Stomach (tissue), 9 donors: Measurements from ENCODE around the gene PLXNA1. TPM values are rescaled to one million over a fixed set of nuclear protein-coding genes. Genes with fewer than 3 reads are reported as not detected.

Experiments used
- DNase-seq, 2 donors: peaks; one replicate each; pipeline versions ENCODE4 v3.0.0 to v3.0.0-alpha.2; 2013 to 2019
- H3K27ac ChIP-seq, 5 donors: fragments of 200-600 bp in 4 of 5; sonication (generic) in 4 of 5; one replicate each; pipeline ENCODE4 v1.5.1; 2013 to 2019; ENCODE audit warnings: mild to moderate bottlenecking in 1 of 5, moderate library complexity in 1 of 5
- H3K27me3 ChIP-seq, 3 donors: fragments of 200-600 bp; sonication (generic); one replicate each; pipeline ENCODE4 v1.5.1; 2017 to 2019; ENCODE audit warnings: mixed run types in 1 of 3
- H3K36me3 ChIP-seq, 4 donors: fragments of 200-600 bp; sonication (generic); 1 replicate in 3 of 4; 2 replicates in 1 of 4; pipeline ENCODE4 v1.5.1; 2016 to 2019
- H3K4me1 ChIP-seq, 4 donors: fragments of 200-600 bp; sonication (generic); one replicate each; pipeline ENCODE4 v1.5.1; 2016 to 2019
- H3K4me3 ChIP-seq, 4 donors: fragments of 200-600 bp; sonication (generic) in 3 of 4; one replicate each; pipeline ENCODE4 v1.5.1; 2016 to 2019; ENCODE audit warnings: mild to moderate bottlenecking in 1 of 4
- H3K9me3 ChIP-seq, 4 donors: fragments of 200-600 bp; sonication (generic); one replicate each; pipeline ENCODE4 v1.5.1; 2016 to 2019
- EP300 ChIP-seq: sonication (generic); formaldehyde crosslinking; IDR thresholded peaks from one replicate; pipeline ENCODE4 v1.6.1; 2017; ENCODE audit warnings: antibody characterized with exemption
- POLR2A ChIP-seq, 4 donors: fragments of 450-650 bp; IDR thresholded peaks; one replicate each; pipeline ENCODE4 v1.6.1; 2016; ENCODE audit warnings: antibody characterized with exemption in 4 of 4, control low read depth in 2 of 4, mild to moderate bottlenecking in 1 of 4, moderate library complexity in 1 of 4
- POLR2AphosphoS5 ChIP-seq, 3 donors: sonication (generic); formaldehyde crosslinking; IDR thresholded peaks; one replicate each; pipeline ENCODE4 v1.6.1; 2016; ENCODE audit warnings: antibody characterized with exemption in 3 of 3
- WGBS, 5 donors: extraction: QIAGEN DNeasy Blood & Tissue Kit in 3 of 5; methylation state at CpG; one replicate each; pipeline versions ENCODE4 v1.1.5 to v1.1.7; 2013 to 2018; 5-methylcytosine and 5-hydroxymethylcytosine counted together
- intact Hi-C: fragments of 100-400 bp; cut with DNase I; formaldehyde crosslinking; loops from one replicate; pipeline ENCODE4 v1.15.1; 2023; ENCODE audit warnings: low total_unique reads
- polyA plus RNA-seq, 3 donors: library from polyadenylated mRNA; stranded (reverse); fragments of 200-250 nt; gene quantifications; one replicate each; pipeline ENCODE4 v1.2.3, GENCODE V29; 2013
- total RNA-seq, 5 donors: library from RNA; depleted of rRNA; stranded (reverse); fragments of >200 nt; gene quantifications; one replicate each; pipeline versions ENCODE4 v1.1.0 to v1.2.3, GENCODE V29; 2014 to 2016
- TF ChIP-seq, protein P1 (sequence below), 7 experiments: fragments of 450-650 bp in 4 of 7; fragments of 200-600 bp in 3 of 7; sonication (generic) in 3 of 7; IDR thresholded peaks; one replicate each; pipeline ENCODE4 v1.5.1; 2016 to 2019; ENCODE audit warnings: antibody characterized with exemption in 7 of 7, control low read depth in 2 of 7, mild to moderate bottlenecking in 1 of 7
- donor health status: healthy with polysubstance abuse.
- donor health status: Bipolar disorder and iron deficiency.
- donor health status: healthy.

PLXNA1 gene
- total and polyA plus RNA-seq, 8 donors: 0.92 to 54.7 (median 13.9) TPM

DNA sequence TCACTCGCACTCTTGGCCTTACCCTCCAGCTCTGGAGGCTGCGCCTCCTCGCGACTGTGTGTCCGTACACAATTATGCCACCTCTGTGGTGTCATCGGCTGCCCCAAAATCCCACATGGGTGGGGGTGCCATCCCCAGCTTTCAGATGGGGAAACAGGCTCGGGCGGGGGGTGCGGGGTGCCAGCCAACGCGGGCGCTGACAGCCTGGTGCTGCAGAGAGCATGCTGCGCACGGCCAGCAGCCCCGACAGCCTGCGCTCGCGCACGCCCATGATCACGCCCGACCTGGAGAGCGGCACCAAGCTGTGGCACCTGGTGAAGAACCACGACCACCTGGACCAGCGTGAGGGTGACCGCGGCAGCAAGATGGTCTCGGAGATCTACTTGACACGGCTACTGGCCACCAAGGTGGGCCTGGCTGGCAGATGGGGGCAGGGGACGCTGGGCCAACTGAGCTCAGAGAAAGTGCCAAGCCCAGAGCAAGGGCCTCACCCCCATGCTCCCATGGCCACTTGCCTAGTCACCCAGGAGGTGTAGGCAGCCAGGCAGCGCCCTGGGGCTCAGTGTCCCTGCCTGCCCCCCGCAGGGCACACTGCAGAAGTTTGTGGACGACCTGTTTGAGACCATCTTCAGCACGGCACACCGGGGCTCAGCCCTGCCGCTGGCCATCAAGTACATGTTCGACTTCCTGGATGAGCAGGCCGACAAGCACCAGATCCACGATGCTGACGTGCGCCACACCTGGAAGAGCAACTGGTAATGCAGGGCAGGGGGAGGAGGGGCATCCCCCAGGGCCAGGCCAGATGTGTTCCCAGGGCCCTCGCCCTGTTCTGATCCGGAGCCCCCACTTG lies 47.0 kb downstream of the PLXNA1 start:
- no peak for TF ChIP-seq POLR2A (IDR thresholded peaks at IDR 0.05)
- no peak for TF ChIP-seq POLR2AphosphoS5 (IDR thresholded peaks at IDR 0.05)
- TF ChIP-seq, protein P1, sequence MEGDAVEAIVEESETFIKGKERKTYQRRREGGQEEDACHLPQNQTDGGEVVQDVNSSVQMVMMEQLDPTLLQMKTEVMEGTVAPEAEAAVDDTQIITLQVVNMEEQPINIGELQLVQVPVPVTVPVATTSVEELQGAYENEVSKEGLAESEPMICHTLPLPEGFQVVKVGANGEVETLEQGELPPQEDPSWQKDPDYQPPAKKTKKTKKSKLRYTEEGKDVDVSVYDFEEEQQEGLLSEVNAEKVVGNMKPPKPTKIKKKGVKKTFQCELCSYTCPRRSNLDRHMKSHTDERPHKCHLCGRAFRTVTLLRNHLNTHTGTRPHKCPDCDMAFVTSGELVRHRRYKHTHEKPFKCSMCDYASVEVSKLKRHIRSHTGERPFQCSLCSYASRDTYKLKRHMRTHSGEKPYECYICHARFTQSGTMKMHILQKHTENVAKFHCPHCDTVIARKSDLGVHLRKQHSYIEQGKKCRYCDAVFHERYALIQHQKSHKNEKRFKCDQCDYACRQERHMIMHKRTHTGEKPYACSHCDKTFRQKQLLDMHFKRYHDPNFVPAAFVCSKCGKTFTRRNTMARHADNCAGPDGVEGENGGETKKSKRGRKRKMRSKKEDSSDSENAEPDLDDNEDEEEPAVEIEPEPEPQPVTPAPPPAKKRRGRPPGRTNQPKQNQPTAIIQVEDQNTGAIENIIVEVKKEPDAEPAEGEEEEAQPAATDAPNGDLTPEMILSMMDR (IDR thresholded peaks at IDR 0.05): no peak
- no peak for TF ChIP-seq EP300
- H3K9me3 ChIP-seq: no peaks in the 10 kb centered on the region
- H3K27me3 ChIP-seq: no peaks in the 10 kb centered on the region
- DNase-seq: no peak
- WGBS, 5 donors: 89 to 96% (median 95%) methylated on average over 29 to 42 of the region's 42 CpGs
- H3K4me1 ChIP-seq: peaks cover 0 to 4% (median 0%) of the 10 kb centered on the region in 4 donors
- intact Hi-C loops: no loop called here
- H3K4me3 ChIP-seq: no peak overlapping the region
- no peak overlapping the region for H3K27ac ChIP-seq
- H3K36me3 ChIP-seq: peaks cover 41 to 99% (median 90%) of the 10 kb centered on the region in 4 donors

DNA sequence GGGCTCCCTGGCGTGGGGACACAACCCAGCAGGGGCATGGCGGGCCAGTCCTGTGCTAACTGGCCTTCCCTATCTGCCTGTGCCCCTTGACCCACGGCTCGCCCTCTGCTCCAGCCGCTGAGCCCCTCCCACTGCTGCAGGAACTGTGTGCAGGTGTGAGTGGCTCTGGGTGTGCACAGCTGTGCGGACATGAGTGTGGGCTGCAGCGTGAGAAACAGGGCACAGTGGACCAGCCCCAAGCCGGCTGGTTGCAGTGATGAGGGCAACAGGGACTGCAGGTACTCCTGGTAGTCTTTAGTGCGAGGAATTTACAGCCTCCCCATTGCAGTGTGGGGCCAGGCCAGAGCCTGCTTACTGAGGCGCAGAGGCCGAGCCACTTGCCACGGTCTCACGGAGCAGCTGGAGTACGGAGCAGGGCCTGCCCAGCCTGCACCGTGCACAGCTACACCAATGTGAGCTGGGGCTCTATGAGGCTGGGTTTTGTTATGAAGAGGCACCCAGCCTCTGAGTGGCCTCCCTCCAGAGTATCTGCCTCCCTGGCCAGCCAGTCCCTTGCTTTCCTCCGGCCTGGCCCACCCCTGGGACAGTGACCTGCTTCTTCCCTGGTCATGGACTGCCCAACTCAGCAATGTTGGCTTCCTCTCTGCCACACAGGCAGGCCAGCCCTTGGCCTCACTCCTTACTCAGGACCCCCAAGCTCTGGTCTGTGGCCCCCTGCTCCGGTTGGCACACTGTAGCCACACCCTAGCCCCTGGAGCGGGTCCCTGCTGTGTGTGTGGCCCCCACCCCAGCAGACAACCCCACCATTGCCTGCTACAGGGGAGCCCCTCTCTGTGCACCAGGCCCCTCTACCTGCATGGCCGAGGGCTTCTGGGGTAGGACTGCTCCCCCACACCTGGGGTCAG lies 47.8 kb downstream of the PLXNA1 start:
- Histone ChIP-seq H3K27me3 (no peaks in the 10 kb centered on the region), H3K9me3 (no peaks in the 10 kb centered on the region), H3K36me3 (peaks cover 41 to 90% (median 87%) of the 10 kb centered on the region in 4 donors), H3K27ac (no peak overlapping the region), H3K4me1 (peaks cover 0 to 11% (median 5%) of the 10 kb centered on the region in 4 donors), H3K4me3 (no peak overlapping the region)
- no peak for TF ChIP-seq EP300
- intact Hi-C loops: no loop called here
- DNase-seq: no peak
- WGBS, 5 donors: 87 to 95% (median 91%) methylated on average over 13 to 19 of the region's 19 CpGs

DNA sequence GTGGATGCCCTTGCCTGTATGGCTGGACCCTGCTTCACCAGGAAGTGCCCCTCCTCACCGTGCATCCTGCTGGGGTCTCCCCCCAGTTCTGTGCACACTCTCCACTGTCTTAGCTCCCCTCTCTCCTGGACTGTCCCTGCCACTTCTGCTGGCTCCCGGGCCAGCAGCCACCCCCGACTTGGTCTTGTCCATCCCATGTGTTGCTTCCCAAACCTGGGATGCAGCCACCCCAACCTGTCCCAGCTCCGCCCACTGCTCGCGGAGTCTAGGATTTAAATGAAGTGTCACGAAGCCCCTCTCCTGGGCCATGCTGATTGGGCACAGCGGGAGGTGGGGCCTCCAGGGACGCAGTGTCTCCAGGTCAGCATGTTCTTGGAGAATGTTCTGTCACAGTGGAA lies 48.5 kb downstream of the PLXNA1 start:
- 91 to 95% (median 94%) methylated on average over 8 to 9 of the region's 9 CpGs; no CpG with 5 or more reads in 1 of the 5 donors for WGBS, 5 donors
- Histone ChIP-seq H3K4me1 (peaks cover 2 to 17% (median 8%) of the 10 kb centered on the region in 4 donors), H3K27ac (no peak overlapping the region), H3K9me3 (no peaks in the 10 kb centered on the region), H3K36me3 (peaks cover 40 to 85% (median 84%) of the 10 kb centered on the region in 4 donors), H3K27me3 (no peaks in the 10 kb centered on the region), H3K4me3 (no peak overlapping the region)
- TF ChIP-seq POLR2A (IDR thresholded peaks at IDR 0.05): no peak
- intact Hi-C loops: no loop called here
- no peak for DNase-seq

DNA sequence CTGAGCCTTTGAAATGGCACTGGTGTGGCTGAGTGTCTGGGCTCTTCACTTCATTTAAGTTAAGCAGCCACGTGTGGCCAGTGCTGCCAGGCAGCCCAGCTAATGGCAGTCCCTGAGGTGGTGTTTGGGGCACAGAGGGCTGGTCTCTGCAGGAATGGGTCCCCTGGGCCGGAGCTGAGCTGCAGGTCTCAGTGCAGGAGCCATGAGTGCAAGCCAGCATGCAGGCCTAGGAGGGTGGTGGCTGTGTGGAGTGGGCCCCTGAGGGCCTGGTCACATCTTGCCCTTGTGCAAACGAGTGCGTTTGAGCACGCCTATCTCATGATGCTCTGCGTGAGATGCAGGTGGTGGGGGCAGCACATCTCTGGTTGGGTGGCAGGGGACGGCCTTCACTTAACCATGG lies 48.9 kb downstream of the PLXNA1 start:
- DNase-seq: no peak
- 77 to 96% (median 94%) methylated on average over 4 to 7 of the region's 7 CpGs for WGBS, 5 donors
- Histone ChIP-seq H3K9me3 (no peaks in the 10 kb centered on the region), H3K4me1 (peaks cover 4 to 17% (median 11%) of the 10 kb centered on the region in 4 donors), H3K4me3 (no peak overlapping the region), H3K36me3 (peaks cover 35 to 81% (median 80%) of the 10 kb centered on the region in 4 donors), H3K27ac (no peak overlapping the region), H3K27me3 (no peaks in the 10 kb centered on the region)
- TF ChIP-seq, protein P1 (IDR thresholded peaks at IDR 0.05): no peak
- TF ChIP-seq EP300 (no peak), POLR2AphosphoS5 (IDR thresholded peaks at IDR 0.05) (no peak), POLR2A (IDR thresholded peaks at IDR 0.05) (no peak)
- intact Hi-C loops: no loop called here

DNA sequence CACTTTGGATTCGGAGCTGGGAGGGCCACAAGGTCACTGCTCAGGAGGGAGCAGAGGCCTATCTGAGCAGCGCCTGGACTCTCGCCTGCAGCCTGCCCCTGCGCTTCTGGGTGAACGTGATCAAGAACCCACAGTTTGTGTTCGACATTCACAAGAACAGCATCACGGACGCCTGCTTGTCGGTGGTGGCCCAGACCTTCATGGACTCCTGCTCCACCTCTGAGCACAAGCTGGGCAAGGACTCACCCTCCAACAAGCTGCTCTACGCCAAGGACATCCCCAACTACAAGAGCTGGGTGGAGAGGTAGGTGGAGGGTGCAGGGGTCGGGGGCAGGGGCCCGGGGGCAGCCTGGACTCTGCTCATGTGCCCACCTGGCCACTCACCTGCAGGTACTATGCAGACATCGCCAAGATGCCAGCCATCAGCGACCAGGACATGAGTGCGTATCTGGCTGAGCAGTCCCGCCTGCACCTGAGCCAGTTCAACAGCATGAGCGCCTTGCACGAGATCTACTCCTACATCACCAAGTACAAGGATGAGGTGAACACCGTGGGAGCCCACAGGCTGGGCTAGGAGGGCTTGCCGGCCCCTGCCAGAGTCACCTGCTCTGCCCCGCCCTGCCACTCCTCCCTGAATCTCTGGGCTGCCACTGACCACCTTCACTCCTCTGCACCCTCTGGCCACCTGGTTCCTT lies 49.5 kb downstream of the PLXNA1 start:
- no peak for DNase-seq
- intact Hi-C loops: no loop called here
- Histone ChIP-seq H3K4me1 (peaks cover 7 to 22% (median 14%) of the 10 kb centered on the region in 4 donors), H3K4me3 (no peak overlapping the region), H3K27ac (no peak overlapping the region), H3K36me3 (peaks cover 35 to 75% (median 74%) of the 10 kb centered on the region in 4 donors), H3K9me3 (no peaks in the 10 kb centered on the region), H3K27me3 (no peaks in the 10 kb centered on the region)
- WGBS, 5 donors: 89 to 95% (median 90%) methylated on average over 11 to 21 of the region's 21 CpGs
- no peak for TF ChIP-seq POLR2A (IDR thresholded peaks at IDR 0.05)
- TF ChIP-seq POLR2AphosphoS5 (IDR thresholded peaks at IDR 0.05): no peak
- TF ChIP-seq EP300: no peak
- TF ChIP-seq, protein P1 (IDR thresholded peaks at IDR 0.05): no peak
